PFSK-1 (cell line): ENCODE data around the gene CHRM4.

Experiments
- FOXP2 ChIP-seq: optimal IDR thresholded peaks from 2 replicates; pipeline ENCODE3; 2011; ENCODE audit warnings: borderline replicate concordance, control low read depth, inconsistent platforms; ENCODE audit not compliant: insufficient read depth; ENCODE audit errors: extremely low read length, extremely low read depth
- POLR2AphosphoS5 ChIP-seq: IDR thresholded peaks from 2 replicates; pipeline ENCODE4 v1.6.1; 2012; ENCODE audit warnings: low read depth, mild to moderate bottlenecking, control low read depth, low read length, moderate library complexity
- REST ChIP-seq, 2 experiments: IDR thresholded peaks; 2 replicates each; pipeline versions ENCODE4 v1.6.1 to v1.8.0; 2011 to 2012; ENCODE audit warnings: low read depth in 2 of 2, low read length in 2 of 2, control low read depth in 1 of 2, inconsistent platforms in 1 of 2, mild to moderate bottlenecking in 1 of 2, moderate library complexity in 1 of 2; ENCODE audit not compliant: insufficient read depth in 1 of 2
- SIN3A ChIP-seq: IDR thresholded peaks from 2 replicates; pipeline ENCODE4 v1.6.1; 2012; ENCODE audit warnings: mild to moderate bottlenecking, low read length, moderate library complexity, borderline replicate concordance; ENCODE audit not compliant: insufficient read depth
- TAF1 ChIP-seq: IDR thresholded peaks from 2 replicates; pipeline ENCODE4 v1.6.1; 2012; ENCODE audit warnings: low read length, control low read depth, borderline replicate concordance; ENCODE audit not compliant: insufficient read depth

CHRM4 gene

GRCh38 chr11:46407635-46408034 is 16.1 kb upstream of the CHRM4 start:
- no peak for TF ChIP-seq POLR2AphosphoS5

- no peak for TF ChIP-seq SIN3A
- TF ChIP-seq TAF1: no peak
- no peak for TF ChIP-seq POLR2AphosphoS5
- no peak for TF ChIP-seq FOXP2
- TF ChIP-seq REST (IDR thresholded peaks at IDR 0.05; ENCODE audit: insufficient read depth in 1 of 2, low read depth in 2 of 2, low read length in 2 of 2): no peak
Observed at GRCh38 chr11:46404476-46405017, 13.0 kb upstream of the CHRM4 start.

- TF ChIP-seq POLR2AphosphoS5 (no peak), REST (IDR thresholded peaks at IDR 0.05; ENCODE audit: insufficient read depth in 1 of 2, low read depth in 2 of 2, low read length in 2 of 2) (no peak), SIN3A (no peak), FOXP2 (no peak), TAF1 (no peak)
Observed at GRCh38 chr11:46402957-46403902, 11.7 kb upstream of the CHRM4 start.

- TF ChIP-seq REST (IDR thresholded peaks at IDR 0.05; ENCODE audit: insufficient read depth in 1 of 2, low read depth in 2 of 2, low read length in 2 of 2): no peak
- no peak for TF ChIP-seq FOXP2
- no peak for TF ChIP-seq POLR2AphosphoS5
- TF ChIP-seq TAF1: no peak
Observed at GRCh38 chr11:46397526-46397925, 6.0 kb upstream of the CHRM4 start.

GRCh38 chr11:46393759-46394158 is 2.2 kb upstream of the CHRM4 start:
- TF ChIP-seq REST (IDR thresholded peaks at IDR 0.05; ENCODE audit: insufficient read depth in 1 of 2, low read depth in 2 of 2, low read length in 2 of 2) (no peak), SIN3A (no peak), TAF1 (no peak), FOXP2 (no peak), POLR2AphosphoS5 (no peak)
